IPS-18c (cell line): ENCODE measurements around the gene BPIFB6.

Experiments
- H3K4me3 ChIP-seq: 2 replicates; pipeline ENCODE4 v1.7.0; 2013; ENCODE audit warnings: low read depth, mild to moderate bottlenecking, low read length, moderate library complexity; ENCODE audit not compliant: insufficient read depth
- H3K9me3 ChIP-seq: one replicate; pipeline ENCODE4 v1.6.1; 2013; ENCODE audit warnings: mild to moderate bottlenecking, low read length, moderate library complexity; ENCODE audit not compliant: control insufficient read depth, insufficient read depth

Gene BPIFB6

GRCh38 chr20:32995802-32996201 is 35.6 kb upstream of the BPIFB6 start:
- peaks cover 2% of the 10 kb centered on the region for H3K9me3 ChIP-seq
- no peak overlapping the region for H3K4me3 ChIP-seq

GRCh38 chr20:32997431-32997830 is 34.0 kb upstream of the BPIFB6 start:
- H3K4me3 ChIP-seq = no peak overlapping the region
- peaks cover 2% of the 10 kb centered on the region for H3K9me3 ChIP-seq

- H3K4me3 ChIP-seq = no peak overlapping the region
- peaks cover 1% of the 10 kb centered on the region for H3K9me3 ChIP-seq
Observed at GRCh38 chr20:32999603-33000250, 31.7 kb upstream of the BPIFB6 start.

- Histone ChIP-seq H3K4me3 (no peak overlapping the region), H3K9me3 (no peaks in the 10 kb centered on the region)
Observed at GRCh38 chr20:33000802-33001466, 30.5 kb upstream of the BPIFB6 start.

GRCh38 chr20:33002087-33002808 is 29.2 kb upstream of the BPIFB6 start:
- H3K9me3 ChIP-seq = no peaks in the 10 kb centered on the region

GRCh38 chr20:33004141-33004751 is 27.2 kb upstream of the BPIFB6 start, which contains the start of gene SUN5:
SUN5 (minus strand) TSS chr20:33004433; CDS start chr20:33004340, 93 bp downstream.
- no peaks in the 10 kb centered on the region for H3K9me3 ChIP-seq
- H3K4me3 ChIP-seq = no peak within 1 kb of the TSS

More at GRCh38 chr20:33002087-33002808, 29.2 kb upstream of the BPIFB6 start:
- H3K4me3 ChIP-seq = no peak overlapping the region

- H3K9me3 ChIP-seq = no peaks in the 10 kb centered on the region
Observed at GRCh38 chr20:33005132-33005566, 26.3 kb upstream of the BPIFB6 start.

GRCh38 chr20:33005908-33006775 is 25.3 kb upstream of the BPIFB6 start:
- no peaks in the 10 kb centered on the region for H3K9me3 ChIP-seq
- no peak overlapping the region for H3K4me3 ChIP-seq

More at GRCh38 chr20:33005132-33005566, 26.3 kb upstream of the BPIFB6 start:
- no peak overlapping the region for H3K4me3 ChIP-seq

- Histone ChIP-seq H3K9me3 (no peaks in the 10 kb centered on the region), H3K4me3 (no peak overlapping the region)
Observed at GRCh38 chr20:33006776-33007375, 24.6 kb upstream of the BPIFB6 start.

GRCh38 chr20:33007376-33008335 is 23.8 kb upstream of the BPIFB6 start, which contains the start of gene BPIFB2:
BPIFB2 (plus strand) TSS chr20:33007704; CDS start chr20:33008575, 871 bp downstream.
- no peaks in the 10 kb centered on the region for H3K9me3 ChIP-seq
- H3K4me3 ChIP-seq = no peak within 1 kb of the TSS

GRCh38 chr20:33008336-33009213 is 22.9 kb upstream of the BPIFB6 start:
- Histone ChIP-seq H3K4me3 (no peak overlapping the region), H3K9me3 (no peaks in the 10 kb centered on the region)

GRCh38 chr20:33009214-33010132 is 22.0 kb upstream of the BPIFB6 start:
- Histone ChIP-seq H3K4me3 (no peak overlapping the region), H3K9me3 (no peaks in the 10 kb centered on the region)

- Histone ChIP-seq H3K4me3 (no peak overlapping the region), H3K9me3 (no peaks in the 10 kb centered on the region)
Observed at GRCh38 chr20:33010133-33010504, 21.3 kb upstream of the BPIFB6 start.
